GM12801 (cell line): ENCODE measurements around the gene FASTK.

Experiments
- TF ChIP-seq, protein P1 (sequence below): IDR thresholded peaks from one replicate; pipeline ENCODE4 v1.5.1; 2011; ENCODE audit warnings: control low read depth; ENCODE audit not compliant: insufficient read length; ENCODE audit errors: extremely low read depth

The FASTK gene

GRCh38 chr7:151122276-151122675 lies 41.7 kb upstream of the FASTK start:
- TF ChIP-seq, protein P1, sequence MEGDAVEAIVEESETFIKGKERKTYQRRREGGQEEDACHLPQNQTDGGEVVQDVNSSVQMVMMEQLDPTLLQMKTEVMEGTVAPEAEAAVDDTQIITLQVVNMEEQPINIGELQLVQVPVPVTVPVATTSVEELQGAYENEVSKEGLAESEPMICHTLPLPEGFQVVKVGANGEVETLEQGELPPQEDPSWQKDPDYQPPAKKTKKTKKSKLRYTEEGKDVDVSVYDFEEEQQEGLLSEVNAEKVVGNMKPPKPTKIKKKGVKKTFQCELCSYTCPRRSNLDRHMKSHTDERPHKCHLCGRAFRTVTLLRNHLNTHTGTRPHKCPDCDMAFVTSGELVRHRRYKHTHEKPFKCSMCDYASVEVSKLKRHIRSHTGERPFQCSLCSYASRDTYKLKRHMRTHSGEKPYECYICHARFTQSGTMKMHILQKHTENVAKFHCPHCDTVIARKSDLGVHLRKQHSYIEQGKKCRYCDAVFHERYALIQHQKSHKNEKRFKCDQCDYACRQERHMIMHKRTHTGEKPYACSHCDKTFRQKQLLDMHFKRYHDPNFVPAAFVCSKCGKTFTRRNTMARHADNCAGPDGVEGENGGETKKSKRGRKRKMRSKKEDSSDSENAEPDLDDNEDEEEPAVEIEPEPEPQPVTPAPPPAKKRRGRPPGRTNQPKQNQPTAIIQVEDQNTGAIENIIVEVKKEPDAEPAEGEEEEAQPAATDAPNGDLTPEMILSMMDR, result no peak

DNA sequence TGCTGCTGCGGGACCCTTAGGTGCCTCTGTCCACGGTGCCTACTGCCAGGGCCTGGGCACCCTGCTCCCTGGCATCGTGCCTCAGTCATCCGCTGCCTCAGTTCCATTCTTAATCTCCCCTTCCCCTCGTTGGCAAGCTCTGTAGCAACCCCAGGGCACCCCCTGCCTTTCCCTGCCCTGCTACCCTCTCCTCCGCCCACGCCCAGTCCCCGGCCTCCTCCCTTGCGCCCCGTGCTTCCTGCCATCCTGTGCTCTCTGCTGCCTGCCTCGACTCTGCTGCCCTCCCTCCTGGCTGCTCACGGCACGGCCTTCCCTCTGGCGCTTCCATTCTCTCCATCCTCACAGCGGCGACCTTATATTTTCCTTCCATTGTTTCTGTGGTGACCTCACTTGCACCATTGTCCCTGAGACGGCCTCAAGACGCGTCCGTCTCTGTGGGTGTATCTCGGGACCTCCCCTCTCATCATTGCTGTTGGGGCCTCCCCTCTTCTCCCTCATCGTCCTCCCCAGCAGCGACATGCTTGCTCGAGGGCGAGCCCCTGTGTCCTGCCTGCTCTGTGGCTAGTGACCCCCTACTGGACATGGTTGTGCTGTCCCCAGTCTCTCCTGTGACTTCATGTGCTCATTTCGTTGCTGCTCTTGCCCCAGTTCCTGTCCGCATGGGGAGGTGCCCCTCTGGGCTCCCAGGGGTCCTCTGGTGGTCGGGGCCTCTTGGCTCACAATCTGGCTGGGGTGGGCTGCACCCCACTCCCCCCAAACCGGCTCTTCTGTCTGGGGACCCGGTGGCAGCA lies 41.0 kb upstream of the FASTK start:
- TF ChIP-seq, protein P1, result no peak

- TF ChIP-seq, protein P1, result no peak
Measured at GRCh38 chr7:151120896-151121295, 40.3 kb upstream of the FASTK start.

DNA sequence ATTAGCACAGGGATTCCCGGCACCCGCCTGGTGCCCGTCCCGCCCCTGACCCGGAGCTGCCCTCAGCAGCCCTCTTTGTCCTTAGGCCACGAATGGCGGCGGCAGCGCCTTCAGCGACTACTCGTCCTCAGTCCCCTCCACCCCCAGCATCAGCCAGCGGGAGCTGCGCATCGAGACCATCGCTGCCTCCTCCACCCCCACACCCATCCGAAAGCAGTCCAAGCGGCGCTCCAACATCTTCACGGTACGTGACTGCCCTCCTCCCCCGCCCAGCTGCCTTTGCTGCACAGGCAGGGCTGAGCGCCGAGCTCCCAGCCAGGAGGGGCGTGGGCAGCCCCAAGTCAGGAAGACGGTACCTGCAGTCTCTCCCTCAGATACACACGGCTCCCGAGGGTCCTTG lies 39.3 kb upstream of the FASTK start:
- TF ChIP-seq, protein P1, result no peak

GRCh38 chr7:151119055-151119415 lies 38.4 kb upstream of the FASTK start:
- TF ChIP-seq, protein P1, result no peak

GRCh38 chr7:151118108-151119054 lies 37.8 kb upstream of the FASTK start:
- TF ChIP-seq, protein P1, result no peak

GRCh38 chr7:151117565-151117964 lies 37.0 kb upstream of the FASTK start:
- TF ChIP-seq, protein P1, result no peak
